H1 (cell line): Measurements from ENCODE around the gene PIAS1. TPM values are rescaled to one million over a fixed set of nuclear protein-coding genes. Genes with fewer than 3 reads are reported as not detected.

ENCODE experiments used
- CTCF ChIA-PET: fragments of 300-600 bp; sonication (Branson Sonifier 250); formaldehyde crosslinking; loops from one replicate; lab custom pipeline; 2021; ENCODE audit not compliant: partially characterized antibody; lab: Charles Lee
- POLR2A ChIA-PET: fragments of 300-600 bp; sonication (Branson Sonifier 250); formaldehyde crosslinking; loops from one replicate; lab custom pipeline; 2021; ENCODE audit warnings: inconsistent platforms; ENCODE audit not compliant: partially characterized antibody; lab: Charles Lee
- DNase-seq, 2 experiments: peaks; one replicate each; pipeline versions ENCODE4 v3.0.0 to v3.0.0-alpha.2; 2010 to 2022; ENCODE audit warnings: low spot score in 2 of 2, low read depth in 1 of 2, mixed read lengths in 1 of 2
- FAIRE-seq: peaks from 2 replicates; lab custom pipeline; 2011; peaks lifted over from hg19 to GRCh38; lab: Jason Lieb, UNC
- H2AFZ ChIP-seq: 2 replicates; pipeline ENCODE4 v1.8.1; 2012; ENCODE audit warnings: low read length, inconsistent platforms
- H2AK5ac ChIP-seq: 2 replicates; pipeline ENCODE4 v1.6.1; 2013; ENCODE audit warnings: low read depth, low read length
- H2BK120ac ChIP-seq: replicated peaks from 2 replicates; pipeline ENCODE3; 2013; ENCODE audit warnings: low read depth, low read length, inconsistent platforms
- H2BK12ac ChIP-seq: 2 replicates; pipeline ENCODE4 v1.6.1; 2013; ENCODE audit warnings: low read depth, low read length
- H2BK15ac ChIP-seq: 2 replicates; pipeline ENCODE4 v1.6.1; 2013; ENCODE audit warnings: low read length
- H2BK20ac ChIP-seq: 2 replicates; pipeline ENCODE4 v1.6.1; 2013; ENCODE audit warnings: low read length
- H2BK5ac ChIP-seq: 2 replicates; pipeline ENCODE4 v1.6.1; 2013; ENCODE audit warnings: low read depth, low read length
- H3K14ac ChIP-seq: 2 replicates; pipeline ENCODE4 v1.6.1; 2013; ENCODE audit warnings: inconsistent platforms; ENCODE audit not compliant: insufficient read length
- H3K18ac ChIP-seq: 2 replicates; pipeline ENCODE4 v1.6.1; 2013; ENCODE audit warnings: low read length; ENCODE audit errors: extremely low read depth
- H3K23ac ChIP-seq: 2 replicates; pipeline ENCODE4 v1.6.1; 2013; ENCODE audit warnings: inconsistent platforms; ENCODE audit not compliant: insufficient read length
- H3K23me2 ChIP-seq: 2 replicates; pipeline ENCODE4 v1.6.1; 2013; ENCODE audit warnings: low read depth, low read length
- H3K27ac ChIP-seq: 2 replicates; pipeline ENCODE4 v1.6.1; 2011; ENCODE audit warnings: low read depth, low read length, inconsistent platforms
- H3K27me3 ChIP-seq, 4 experiments: replicated peaks in 1 of 4; 1 replicate in 1 of 4; 2 replicates in 3 of 4; pipeline versions ENCODE4 v1.6.1 to v1.8.1; 2011 to 2013; ENCODE audit warnings: low read length in 3 of 4, mild to moderate bottlenecking in 3 of 4, inconsistent platforms in 2 of 4, mixed read lengths in 2 of 4, moderate library complexity in 1 of 4; ENCODE audit not compliant: control insufficient read depth in 3 of 4, insufficient read depth in 3 of 4; ENCODE audit errors: extremely low read depth in 1 of 4
- H3K36me3 ChIP-seq, 4 experiments: 2 replicates each; pipeline versions ENCODE4 v1.6.1 to v1.8.1; 2011 to 2013; ENCODE audit warnings: mild to moderate bottlenecking in 4 of 4, low read length in 3 of 4, moderate library complexity in 2 of 4, control low read depth in 1 of 4, inconsistent platforms in 1 of 4; ENCODE audit not compliant: insufficient read depth in 4 of 4, control insufficient read depth in 2 of 4
- H3K4ac ChIP-seq: replicated peaks from 2 replicates; pipeline ENCODE3; 2013; ENCODE audit warnings: low read length, low read depth, mixed read lengths, inconsistent platforms; ENCODE audit not compliant: insufficient read length
- H3K4me1 ChIP-seq, 4 experiments: replicated peaks in 1 of 4; 1 replicate in 1 of 4; 2 replicates in 3 of 4; pipeline versions ENCODE4 v1.6.1 to v1.8.1; 2011 to 2013; ENCODE audit warnings: low read length in 3 of 4, inconsistent platforms in 2 of 4, mixed read lengths in 1 of 4; ENCODE audit not compliant: insufficient read depth in 4 of 4, control insufficient read depth in 3 of 4
- H3K4me2 ChIP-seq, 2 experiments: 2 replicates each; pipeline versions ENCODE4 v1.6.1 to v1.8.1; 2011 to 2013; ENCODE audit warnings: low read depth in 2 of 2, low read length in 2 of 2, control low read depth in 1 of 2, inconsistent platforms in 1 of 2, mild to moderate bottlenecking in 1 of 2; ENCODE audit not compliant: insufficient read depth in 1 of 2
- H3K4me3 ChIP-seq, 4 experiments: fragments of 200-600, 300-600 bp in 1 of 4; sonication (generic), shearing (Covaris generic), sonication (Bioruptor Twin) in 1 of 4; 2 replicates each; pipeline versions ENCODE4 v1.5.1 to v1.8.1; 2011 to 2016; ENCODE audit warnings: low read length in 4 of 4, low read depth in 3 of 4, control low read depth in 2 of 4, inconsistent platforms in 2 of 4, mild to moderate bottlenecking in 2 of 4, mixed read lengths in 1 of 4, moderate library complexity in 1 of 4; ENCODE audit not compliant: insufficient read depth in 2 of 4; ENCODE audit errors: extremely low read depth in 1 of 4
- H3K56ac ChIP-seq: replicated peaks from 2 replicates; pipeline ENCODE3; 2013; ENCODE audit warnings: low read depth, mild to moderate bottlenecking, mixed read lengths, low read length, inconsistent platforms; ENCODE audit not compliant: insufficient read length
- H3K79me1 ChIP-seq: 2 replicates; pipeline ENCODE4 v1.6.1; 2013; ENCODE audit warnings: low read depth, low read length, control low read depth
- H3K79me2 ChIP-seq, 2 experiments: 2 replicates each; pipeline versions ENCODE4 v1.6.1 to v1.8.1; 2012 to 2013; ENCODE audit warnings: low read length in 2 of 2, mild to moderate bottlenecking in 2 of 2, inconsistent platforms in 1 of 2; ENCODE audit not compliant: insufficient read depth in 2 of 2, control insufficient read depth in 1 of 2
- H3K9ac ChIP-seq, 4 experiments: replicated peaks in 1 of 4; 1 replicate in 1 of 4; 2 replicates in 3 of 4; pipeline versions ENCODE4 v1.6.1 to v1.8.1; 2011 to 2013; ENCODE audit warnings: low read depth in 3 of 4, low read length in 3 of 4, control low read depth in 2 of 4, mild to moderate bottlenecking in 2 of 4, moderate library complexity in 2 of 4, inconsistent platforms in 1 of 4; ENCODE audit errors: extremely low read depth in 1 of 4
- H3K9me3 ChIP-seq, 2 experiments: 2 replicates each; pipeline versions ENCODE4 v1.6.1 to v1.8.1; 2012 to 2013; ENCODE audit warnings: mild to moderate bottlenecking in 2 of 2, moderate library complexity in 2 of 2, control low read depth in 1 of 2, inconsistent platforms in 1 of 2, low read depth in 1 of 2, low read length in 1 of 2, mixed read lengths in 1 of 2; ENCODE audit not compliant: insufficient read depth in 2 of 2
- H4K20me1 ChIP-seq, 2 experiments: replicated peaks in 1 of 2; 2 replicates each; pipeline versions ENCODE3 to v1.8.1; 2011 to 2013; ENCODE audit warnings: inconsistent platforms in 2 of 2, low read length in 2 of 2, mild to moderate bottlenecking in 1 of 2; ENCODE audit not compliant: insufficient read depth in 2 of 2, control insufficient read depth in 1 of 2
- H4K5ac ChIP-seq: 2 replicates; pipeline ENCODE4 v1.6.1; 2013; ENCODE audit warnings: low read length, low read depth, mixed read lengths, inconsistent platforms; ENCODE audit not compliant: insufficient read length
- H4K8ac ChIP-seq: 2 replicates; pipeline ENCODE4 v1.8.0; 2013; ENCODE audit warnings: mild to moderate bottlenecking, moderate library complexity, low read length, inconsistent platforms; ENCODE audit not compliant: insufficient read depth; ENCODE audit errors: extremely low read depth
- H4K91ac ChIP-seq: replicated peaks from 2 replicates; pipeline ENCODE3; 2013; ENCODE audit warnings: low read length, mixed read lengths, inconsistent platforms; ENCODE audit not compliant: insufficient read length
- CEBPB ChIP-seq: IDR thresholded peaks from 2 replicates; pipeline ENCODE4 v1.6.1; 2012; ENCODE audit warnings: low read depth, low read length
- FOSL1 ChIP-seq: IDR thresholded peaks from 2 replicates; pipeline ENCODE4 v1.6.1; 2011; ENCODE audit warnings: mild to moderate bottlenecking, low read depth, low read length, moderate library complexity; ENCODE audit not compliant: insufficient read depth
- WGBS, 2 experiments: shearing (Covaris generic) in 1 of 2; methylation state at CpG; one replicate each; pipeline versions ENCODE4 v1.1.6 to v1.1.7; 2013 to 2015; ENCODE audit warnings: low lambda C conversion rate in 2 of 2, mixed read lengths in 2 of 2, inconsistent platforms in 1 of 2, low coverage in 1 of 2, missing lambda C conversion rate in 1 of 2; ENCODE audit not compliant: insufficient replicate concordance in 2 of 2, insufficient coverage in 1 of 2, insufficient read length in 1 of 2; ENCODE audit errors: extremely low coverage in 1 of 2, missing lambda C conversion rate in 1 of 2; 5-methylcytosine and 5-hydroxymethylcytosine counted together
- polyA plus RNA-seq, 7 experiments: library from polyadenylated mRNA; depleted of rRNA in 3 of 7; stranded (reverse) in 5 of 7; unstranded in 2 of 7; fragments of >200 nt in 5 of 7; fragments of 200-250 nt in 2 of 7; gene quantifications; 1 replicate in 5 of 7; 2 replicates in 1 of 7; 4 replicates in 1 of 7; pipeline versions ENCODE4 v1.2.1 to v1.2.3, GENCODE V29; 2011 to 2013; ENCODE audit warnings: missing spikeins in 2 of 7, mixed read lengths in 2 of 7
- total RNA-seq: library from RNA; stranded (reverse); fragmentation: NEBNext Ultra II Directional; extraction: Animal tissue kit (Norgen Biotek cat#: 25700); gene quantifications from 2 replicates; pipeline ENCODE4 v1.2.1, GENCODE V29; 2021

The PIAS1 gene
- total and polyA plus RNA-seq, 2 of the 8 experiments (the other 6 are each of a cell fraction or from before 2014, with no cell fraction given) = 30.8 to 34.5 TPM

DNA sequence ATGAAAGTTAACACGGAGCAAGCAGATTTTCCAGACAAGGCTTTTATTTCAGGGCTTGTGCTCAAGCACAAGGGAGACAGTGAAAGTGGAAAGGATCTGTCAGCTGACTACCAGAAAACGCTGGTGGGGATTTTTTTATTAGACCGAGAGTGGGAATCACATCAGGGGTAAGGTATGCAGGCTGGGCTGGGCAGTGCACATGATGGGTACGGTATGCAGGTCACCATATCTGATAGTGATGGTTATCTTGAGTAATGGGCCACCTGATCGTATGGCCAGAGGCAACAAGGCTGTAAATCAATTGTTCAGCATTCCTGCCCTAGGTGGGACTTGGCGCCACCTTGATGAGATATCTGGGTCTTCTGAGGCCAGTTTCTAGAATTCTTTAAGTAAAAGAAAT, 36.9 kb upstream of the PIAS1 start:
- Histone ChIP-seq H3K27me3 (no peaks in the 10 kb centered on the region; a peak in 1 of 7 replicates), H3K14ac (no peak overlapping the region), H2BK5ac (no peak overlapping the region), H2AK5ac (no peak overlapping the region), H3K18ac (no peak overlapping the region), H3K9ac (no peak overlapping the region), H2BK12ac (no peak overlapping the region), H4K20me1 (no peaks in the 10 kb centered on the region), H2BK120ac (no peak overlapping the region), H3K79me2 (no peaks in the 10 kb centered on the region), H3K27ac (no peak overlapping the region), H4K91ac (no peak overlapping the region), H2AFZ (no peak overlapping the region), H3K9me3 (no peaks in the 10 kb centered on the region), H3K4me3 (no peak overlapping the region), H3K4me1 (no peaks in the 10 kb centered on the region)
- FAIRE-seq = no peak
- CTCF ChIA-PET = interaction anchor here (1.2 kb wide), 1 partner anchor 14 kb away, joined by 3 read pairs; no protein-coding TSS in a partner anchor
- 94% methylated on average over 6 of the region's 6 CpGs; no CpG with 5 or more reads in 1 of the 2 experiments for WGBS, 2 experiments
- no peak for TF ChIP-seq CEBPB
- TF ChIP-seq FOSL1 = no peak
- TF ChIP-seq, all 59 proteins: peak for 0
- no peak overlapping the region for H2BK15ac ChIP-seq
- no peak overlapping the region for H3K23ac ChIP-seq
- H3K4ac ChIP-seq = no peak overlapping the region
- POLR2A ChIA-PET = no interaction called here
- no peak overlapping the region for H4K5ac ChIP-seq
- no peak overlapping the region for H4K8ac ChIP-seq
- H2BK20ac ChIP-seq = no peak overlapping the region
- DNase-seq = no peak
- no peak overlapping the region for H3K4me2 ChIP-seq
- no peaks in the 10 kb centered on the region for H3K23me2 ChIP-seq
- H3K36me3 ChIP-seq = no peaks in the 10 kb centered on the region
- H3K79me1 ChIP-seq = no peaks in the 10 kb centered on the region
- no peak overlapping the region for H3K56ac ChIP-seq
